Vagina (tissue), 2 donors: ENCODE results near the gene FRMD3. TPM values are rescaled to one million over a fixed set of nuclear protein-coding genes. Genes with fewer than 3 reads are reported as not detected.

Experiments
- DNase-seq, 2 donors: peaks; one replicate each; pipeline ENCODE4 v3.0.0-alpha.2; 2017; ENCODE audit errors: extremely low spot score in 2 of 2
- H3K27ac ChIP-seq: fragments of 200-600 bp; sonication (generic); one replicate; pipeline ENCODE4 v1.5.1; 2019
- H3K27me3 ChIP-seq: fragments of 200-600 bp; sonication (generic); one replicate; pipeline ENCODE4 v1.5.1; 2019
- H3K36me3 ChIP-seq, 2 donors: fragments of 200-600 bp; sonication (generic); one replicate each; pipeline ENCODE4 v1.5.1; 2017 to 2019
- H3K4me1 ChIP-seq: fragments of 200-600 bp; sonication (generic); one replicate; pipeline ENCODE4 v1.5.1; 2019
- H3K4me3 ChIP-seq, 2 donors: fragments of 200-600 bp; sonication (generic); 1 replicate in 1 of 2; 2 replicates in 1 of 2; pipeline ENCODE4 v1.5.1; 2016 to 2019
- H3K9me3 ChIP-seq: fragments of 200-600 bp; sonication (generic); one replicate; pipeline ENCODE4 v1.5.1; 2019
- POLR2A ChIP-seq, 2 donors: fragments of 450-650 bp; IDR thresholded peaks; one replicate each; pipeline ENCODE4 v1.6.1; 2017; ENCODE audit warnings: antibody characterized with exemption in 2 of 2, mild to moderate bottlenecking in 2 of 2, moderate library complexity in 2 of 2
- POLR2AphosphoS5 ChIP-seq, 2 donors: sonication (generic); formaldehyde crosslinking; IDR thresholded peaks; one replicate each; pipeline ENCODE4 v1.9.0; 2017; ENCODE audit warnings: antibody characterized with exemption in 2 of 2, mild to moderate bottlenecking in 2 of 2, low read depth in 1 of 2; ENCODE audit not compliant: insufficient read depth in 1 of 2
- intact Hi-C: fragments of 100-400 bp; cut with DNase I; formaldehyde crosslinking; loops from one replicate; pipeline ENCODE4 v1.15.1; 2023
- total RNA-seq: library from RNA; depleted of rRNA; stranded (reverse); fragments of >200 nt; gene quantifications from one replicate; pipeline ENCODE4 v1.2.3, GENCODE V29; 2016
- TF ChIP-seq, protein P1 (sequence below), 3 experiments: fragments of 450-650 bp in 2 of 3; fragments of 200-600 bp in 1 of 3; sonication (generic) in 1 of 3; IDR thresholded peaks; one replicate each; pipeline ENCODE4 v1.5.1; 2017 to 2019; ENCODE audit warnings: antibody characterized with exemption in 3 of 3, mild to moderate bottlenecking in 2 of 3, moderate library complexity in 2 of 3

The FRMD3 gene
- total RNA-seq, 1 donor from 2014 or later, result 13.8 TPM

DNA sequence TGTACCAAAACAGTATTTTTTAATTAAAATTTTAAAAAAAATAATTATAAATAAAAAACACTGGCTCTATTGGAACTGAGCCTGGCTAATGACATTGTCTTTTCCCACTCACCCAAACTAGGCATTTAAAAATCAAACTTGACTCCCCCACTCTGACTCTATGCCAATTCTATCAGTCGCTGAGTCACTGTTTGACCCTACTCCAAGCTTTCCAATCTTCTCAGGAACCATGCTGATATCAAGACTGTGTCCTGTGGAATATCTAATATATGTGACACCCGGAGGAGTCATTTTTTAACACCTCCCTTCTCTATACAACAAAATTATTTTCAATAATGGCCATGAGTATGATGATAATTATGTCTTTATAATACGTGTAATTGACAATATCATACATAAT, 303.7 kb downstream of the FRMD3 start:
- Histone ChIP-seq H3K27me3 (no peaks in the 10 kb centered on the region), H3K36me3 (no peaks in the 10 kb centered on the region), H3K27ac (no peak overlapping the region), H3K9me3 (no peaks in the 10 kb centered on the region), H3K4me1 (peaks cover 7% of the 10 kb centered on the region), H3K4me3 (no peak overlapping the region)
- TF ChIP-seq POLR2A (IDR thresholded peaks at IDR 0.05) (no peak), POLR2AphosphoS5 (IDR thresholded peaks at IDR 0.05; ENCODE audit: insufficient read depth in 1 of 2, low read depth in 1 of 2) (no peak)
- TF ChIP-seq, protein P1, sequence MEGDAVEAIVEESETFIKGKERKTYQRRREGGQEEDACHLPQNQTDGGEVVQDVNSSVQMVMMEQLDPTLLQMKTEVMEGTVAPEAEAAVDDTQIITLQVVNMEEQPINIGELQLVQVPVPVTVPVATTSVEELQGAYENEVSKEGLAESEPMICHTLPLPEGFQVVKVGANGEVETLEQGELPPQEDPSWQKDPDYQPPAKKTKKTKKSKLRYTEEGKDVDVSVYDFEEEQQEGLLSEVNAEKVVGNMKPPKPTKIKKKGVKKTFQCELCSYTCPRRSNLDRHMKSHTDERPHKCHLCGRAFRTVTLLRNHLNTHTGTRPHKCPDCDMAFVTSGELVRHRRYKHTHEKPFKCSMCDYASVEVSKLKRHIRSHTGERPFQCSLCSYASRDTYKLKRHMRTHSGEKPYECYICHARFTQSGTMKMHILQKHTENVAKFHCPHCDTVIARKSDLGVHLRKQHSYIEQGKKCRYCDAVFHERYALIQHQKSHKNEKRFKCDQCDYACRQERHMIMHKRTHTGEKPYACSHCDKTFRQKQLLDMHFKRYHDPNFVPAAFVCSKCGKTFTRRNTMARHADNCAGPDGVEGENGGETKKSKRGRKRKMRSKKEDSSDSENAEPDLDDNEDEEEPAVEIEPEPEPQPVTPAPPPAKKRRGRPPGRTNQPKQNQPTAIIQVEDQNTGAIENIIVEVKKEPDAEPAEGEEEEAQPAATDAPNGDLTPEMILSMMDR (IDR thresholded peaks at IDR 0.05), result no peak
- intact Hi-C loops, result no loop called here
- no peak for DNase-seq

DNA sequence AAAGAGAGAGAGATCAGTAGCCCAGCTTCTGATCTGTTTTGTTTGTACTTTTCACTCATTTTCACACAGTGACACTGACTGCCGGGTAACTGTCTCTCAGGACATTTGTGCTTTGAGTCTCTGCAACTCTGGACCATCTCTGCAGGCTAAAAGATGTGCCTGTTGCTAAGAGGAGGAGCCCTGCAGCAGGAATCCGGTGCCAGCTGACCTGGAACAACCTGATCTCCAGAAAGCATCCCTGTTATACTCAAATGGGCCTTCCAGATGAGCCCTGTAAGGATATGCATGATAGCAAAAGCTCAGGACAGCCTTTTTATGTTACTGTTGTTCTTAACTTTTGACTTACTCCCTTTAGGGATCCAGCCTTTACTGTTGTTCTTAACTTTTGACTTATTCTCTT, 304.6 kb downstream of the FRMD3 start:
- Histone ChIP-seq H3K27ac (no peak overlapping the region), H3K9me3 (no peaks in the 10 kb centered on the region), H3K36me3 (no peaks in the 10 kb centered on the region), H3K27me3 (no peaks in the 10 kb centered on the region), H3K4me3 (no peak overlapping the region), H3K4me1 (no peaks in the 10 kb centered on the region)
- TF ChIP-seq POLR2A (IDR thresholded peaks at IDR 0.05) (no peak), POLR2AphosphoS5 (IDR thresholded peaks at IDR 0.05; ENCODE audit: insufficient read depth in 1 of 2, low read depth in 1 of 2) (no peak)
- TF ChIP-seq, protein P1 (IDR thresholded peaks at IDR 0.05), result no peak
- intact Hi-C loops, result no loop called here
- DNase-seq, result no peak

DNA sequence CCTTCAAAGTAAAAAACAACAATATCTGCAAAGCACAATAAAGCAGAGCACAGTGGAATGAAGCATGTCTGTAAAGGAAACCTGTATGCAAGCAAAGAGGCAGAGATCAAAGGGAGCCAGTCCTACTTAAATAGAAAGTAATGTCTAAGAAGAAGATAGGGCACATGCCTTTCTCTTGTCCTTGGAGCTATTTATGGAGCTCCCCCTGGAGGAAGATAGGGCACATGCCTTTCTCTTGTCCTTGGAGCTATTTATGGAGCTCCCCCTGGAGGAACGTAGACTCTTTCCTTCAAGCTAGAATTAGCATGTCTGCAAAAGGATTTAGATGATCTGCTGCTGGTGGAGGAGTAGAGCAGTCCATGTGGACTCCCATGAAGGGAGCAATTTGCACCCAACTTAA, 307.2 kb downstream of the FRMD3 start:
- H3K4me3 ChIP-seq, result no peak overlapping the region
- H3K36me3 ChIP-seq, result no peaks in the 10 kb centered on the region
- no peaks in the 10 kb centered on the region for H3K4me1 ChIP-seq
- no peak for DNase-seq
- intact Hi-C loops, result no loop called here
- no peaks in the 10 kb centered on the region for H3K9me3 ChIP-seq
- no peaks in the 10 kb centered on the region for H3K27me3 ChIP-seq
- TF ChIP-seq POLR2A (IDR thresholded peaks at IDR 0.05) (no peak), POLR2AphosphoS5 (IDR thresholded peaks at IDR 0.05; ENCODE audit: insufficient read depth in 1 of 2, low read depth in 1 of 2) (no peak)
- TF ChIP-seq, protein P1 (IDR thresholded peaks at IDR 0.05), result no peak
- no peak overlapping the region for H3K27ac ChIP-seq

DNA sequence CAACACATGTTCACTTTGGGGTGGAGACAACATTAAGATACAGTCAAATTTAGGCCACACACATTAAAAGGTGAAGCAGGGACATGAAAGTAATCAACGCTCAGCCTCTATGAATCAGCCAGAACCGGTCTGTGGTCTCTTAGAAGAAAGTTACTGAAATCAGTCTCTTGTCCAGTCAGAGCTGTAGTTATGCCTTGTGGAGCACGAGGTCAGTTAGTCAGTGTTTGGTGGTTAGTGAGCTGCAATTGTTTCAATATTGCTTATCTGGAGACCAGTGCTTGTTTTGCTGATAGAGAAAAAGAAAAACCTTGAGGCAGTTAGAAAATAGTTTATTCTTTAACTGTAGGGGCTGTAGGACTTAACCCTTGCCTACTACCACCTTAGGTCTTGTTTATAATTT, 317.5 kb downstream of the FRMD3 start:
- TF ChIP-seq, protein P1 (IDR thresholded peaks at IDR 0.05), result no peak
- no peak for TF ChIP-seq POLR2A (IDR thresholded peaks at IDR 0.05)
- TF ChIP-seq POLR2AphosphoS5 (IDR thresholded peaks at IDR 0.05; ENCODE audit: insufficient read depth in 1 of 2, low read depth in 1 of 2), result no peak
- no peaks in the 10 kb centered on the region for H3K36me3 ChIP-seq
- intact Hi-C loops, result no loop called here
- H3K27ac ChIP-seq, result no peak overlapping the region
- H3K4me3 ChIP-seq, result no peak overlapping the region
- H3K27me3 ChIP-seq, result no peaks in the 10 kb centered on the region
- peaks cover 15% of the 10 kb centered on the region for H3K4me1 ChIP-seq
- H3K9me3 ChIP-seq, result no peaks in the 10 kb centered on the region
- DNase-seq, result no peak

DNA sequence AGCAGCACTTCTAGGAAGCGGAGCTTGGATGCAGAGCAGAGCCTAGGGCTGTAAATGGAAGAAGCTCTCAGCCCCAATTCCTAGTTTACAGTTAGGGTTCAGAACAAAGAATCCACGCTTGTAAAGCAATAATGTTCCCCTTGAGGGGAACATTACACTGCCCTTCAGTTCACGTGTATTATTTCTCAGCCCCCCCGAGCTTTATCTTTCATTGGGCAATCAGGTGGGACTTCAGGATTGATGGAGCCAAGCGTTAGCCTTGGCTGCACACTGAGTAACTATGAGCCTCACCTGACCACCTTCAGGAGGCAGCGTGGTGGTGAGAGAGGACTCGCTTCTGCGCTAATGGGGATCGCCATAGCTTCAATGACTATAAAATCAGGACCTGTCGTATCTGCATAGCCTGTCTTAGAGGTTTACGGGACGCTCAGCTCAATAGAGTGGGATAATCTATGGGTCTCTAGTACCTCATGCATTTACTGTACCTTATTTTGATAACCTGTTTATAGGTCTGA, 318.2 kb downstream of the FRMD3 start:
- peak overlapping the region; percentile 31 for H3K27ac ChIP-seq
- H3K4me3 ChIP-seq, result peak overlapping the region; percentile 44 to 48
- intact Hi-C loops, result no loop called here

More for the DNA sequence above, 318.2 kb downstream of the FRMD3 start:
- H3K4me1 ChIP-seq, result peaks cover 15% of the 10 kb centered on the region
- H3K36me3 ChIP-seq, result no peaks in the 10 kb centered on the region
- no peak for DNase-seq
- H3K9me3 ChIP-seq, result no peaks in the 10 kb centered on the region
- TF ChIP-seq POLR2A (IDR thresholded peaks at IDR 0.05) (no peak), POLR2AphosphoS5 (IDR thresholded peaks at IDR 0.05; ENCODE audit: insufficient read depth in 1 of 2, low read depth in 1 of 2) (no peak)
- TF ChIP-seq, protein P1 (IDR thresholded peaks at IDR 0.05), result no peak
- H3K27me3 ChIP-seq, result no peaks in the 10 kb centered on the region
